Stimulated activated CD4-positive, alpha-beta T cell treated with anti-CD3 and anti-CD28 coated beads, Interleukin-12 subunit alpha, Interleukin-12 subunit beta, amount 100 ng/mL, for 24 hours (primary cell): Measurements from ENCODE around the gene ZNF567.
"Not testable (repeated sequence)": the region's sequence is repeated elsewhere in the genome, so short reads cannot be mapped to it uniquely, and the experiment has no call there.

Source experiments
- DNase-seq, 2 experiments: peaks; one replicate each; pipeline ENCODE4 v3.0.0-alpha.2; 2020; ENCODE audit warnings: low read depth in 2 of 2

Gene ZNF567

DNA sequence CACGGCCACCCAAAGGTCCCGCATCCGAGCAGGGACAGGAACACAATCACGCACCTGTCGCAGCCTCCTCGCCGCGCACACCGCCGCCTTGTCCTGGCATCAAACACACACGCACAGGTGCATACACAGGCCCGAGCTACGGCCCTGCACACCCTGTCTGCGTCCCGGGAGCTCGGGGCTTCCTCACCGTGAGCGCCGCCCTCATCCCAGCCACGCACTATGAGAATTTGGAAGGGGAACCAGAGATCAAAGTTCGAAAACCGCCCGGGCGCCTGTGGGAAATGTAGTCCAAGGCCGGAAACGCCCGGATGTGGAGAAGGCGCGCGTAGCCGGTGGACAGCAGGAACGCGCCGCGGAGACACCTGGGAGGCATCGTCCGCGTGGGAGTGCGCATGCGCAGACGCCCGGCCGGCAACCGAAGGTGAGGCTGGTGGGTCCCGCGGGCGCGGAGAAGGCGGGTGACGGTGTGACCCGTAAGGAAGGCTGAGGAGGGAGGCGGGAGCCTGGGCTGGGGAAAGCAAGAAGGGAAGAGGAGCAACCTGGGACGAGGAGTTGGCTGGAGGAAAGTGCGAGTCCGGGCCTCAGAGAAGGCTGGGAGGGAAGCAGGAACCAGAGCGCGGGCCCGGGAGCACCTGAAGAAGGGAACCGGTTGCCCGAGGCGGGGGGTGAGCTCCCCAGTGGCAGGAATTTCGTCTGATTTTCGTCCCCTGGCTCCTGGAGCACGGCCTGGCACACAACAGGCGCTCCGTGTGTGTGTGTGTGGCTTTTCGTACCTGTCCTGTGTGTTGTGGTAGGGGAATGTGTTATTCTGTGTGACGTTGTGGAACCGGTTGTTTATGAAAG is at the start of gene ZNF567:
TSS of gene ZNF567 (plus strand) at position 399 of the 843 bp plus-strand sequence. CDS start 7,256 bp downstream, outside the sequence.
- DNase-seq = peak; percentile 96 to 98

DNA sequence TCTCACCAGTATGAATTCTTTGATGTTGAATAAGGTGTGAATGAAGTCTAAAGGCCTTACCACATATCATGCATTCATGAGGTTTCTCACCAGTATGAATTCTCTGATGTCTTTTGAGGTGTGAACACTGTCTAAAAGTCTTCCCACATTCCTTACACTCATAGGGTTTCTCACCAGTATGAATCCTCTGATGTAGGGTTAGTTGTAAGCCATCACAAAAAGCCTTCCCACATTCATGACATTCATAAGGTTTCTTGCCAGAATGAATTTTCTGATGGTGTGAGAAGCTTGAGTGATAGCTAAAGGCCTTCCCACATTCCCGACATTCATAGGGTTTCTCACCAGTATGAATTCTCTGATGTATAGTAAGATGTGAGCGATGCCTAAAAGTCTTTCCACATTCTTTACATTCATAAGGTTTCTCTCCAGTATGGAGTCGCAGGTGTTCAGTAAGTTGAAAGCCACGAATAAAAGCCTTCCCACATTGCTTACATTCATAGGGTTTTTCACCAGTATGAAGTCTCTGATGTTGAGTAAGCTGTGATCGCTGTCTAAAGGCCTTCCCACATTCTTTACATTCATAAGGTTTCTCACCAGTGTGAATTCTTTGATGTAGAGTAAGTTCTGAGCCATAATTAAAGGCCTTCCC is 48.4 kb upstream of the ZNF567 start:
- no peak for DNase-seq

DNA sequence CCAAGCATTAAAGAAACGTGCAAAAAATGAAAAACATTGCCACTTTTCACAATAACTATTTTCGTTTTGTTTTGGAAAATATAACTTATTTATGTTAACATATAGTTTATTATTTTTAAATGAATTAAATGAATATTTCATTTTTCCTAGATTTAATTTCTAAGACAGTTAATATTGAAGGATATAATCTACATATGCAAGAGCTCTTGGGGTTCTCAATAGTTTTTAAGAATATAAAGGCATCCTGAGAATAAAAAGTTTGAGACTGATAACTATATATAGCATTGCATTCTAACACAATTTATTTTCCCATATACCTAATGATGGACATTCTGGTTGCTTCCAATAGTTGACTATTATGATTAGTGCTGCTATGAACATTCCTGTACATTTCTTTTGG is 40.7 kb upstream of the ZNF567 start:
- DNase-seq = no peak

DNA sequence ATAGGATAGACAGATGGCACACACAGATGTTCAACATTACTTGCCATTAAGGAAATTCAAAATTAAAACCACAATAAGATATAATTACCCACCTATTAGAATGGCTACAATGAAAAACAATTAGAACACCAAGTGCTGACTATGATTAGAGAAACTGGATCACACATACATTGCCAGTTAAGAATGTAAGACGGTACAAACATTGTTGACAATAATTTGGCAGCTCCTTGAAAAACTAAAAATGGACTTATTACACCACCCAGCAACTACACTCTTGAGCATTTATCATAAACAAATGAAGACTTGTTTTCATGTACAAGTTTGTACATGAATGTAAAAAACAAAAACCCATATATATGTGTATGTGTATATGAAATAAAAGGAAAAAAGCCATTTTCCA is 34.5 kb upstream of the ZNF567 start:
- DNase-seq = no peak

DNA sequence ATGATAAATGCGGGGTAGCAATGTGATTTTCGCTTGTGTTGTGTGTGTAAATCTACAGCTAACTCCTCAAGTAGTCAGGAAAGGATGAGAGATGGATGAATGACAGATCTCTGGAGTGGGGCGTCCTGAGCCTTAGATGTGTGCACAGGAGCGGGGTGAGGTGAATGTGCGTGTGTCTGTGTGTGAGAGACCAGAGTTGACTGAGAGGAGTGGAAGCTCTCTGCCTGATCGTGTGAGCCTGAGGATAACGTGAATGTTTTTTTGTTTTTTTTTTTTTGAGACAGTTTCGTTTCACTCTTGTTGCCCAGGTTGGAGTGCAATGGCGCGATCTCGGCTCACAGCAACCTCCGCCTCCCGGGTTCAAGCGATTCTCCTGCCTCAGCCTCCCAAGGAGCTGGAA is 21.6 kb upstream of the ZNF567 start:
- DNase-seq = no peak

DNA sequence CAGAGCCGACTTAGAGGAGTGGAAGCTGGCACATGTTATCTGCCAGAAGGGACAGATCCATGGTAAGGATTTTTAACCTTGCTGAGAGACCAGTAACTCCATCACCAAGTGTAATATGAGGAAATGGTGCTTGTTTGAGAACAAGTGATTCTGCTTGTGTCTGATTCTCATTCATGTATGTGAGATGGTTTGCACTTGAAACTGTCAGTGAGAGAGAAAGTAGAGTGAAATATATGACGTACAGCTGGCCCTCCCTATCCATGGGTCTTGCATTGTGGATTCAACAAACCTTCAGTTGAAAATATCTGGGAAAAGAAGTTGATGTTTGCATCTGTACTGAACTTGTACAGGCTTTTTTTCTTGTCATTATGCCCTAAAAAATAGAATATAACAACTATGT is 18.8 kb upstream of the ZNF567 start:
- DNase-seq = no peak

DNA sequence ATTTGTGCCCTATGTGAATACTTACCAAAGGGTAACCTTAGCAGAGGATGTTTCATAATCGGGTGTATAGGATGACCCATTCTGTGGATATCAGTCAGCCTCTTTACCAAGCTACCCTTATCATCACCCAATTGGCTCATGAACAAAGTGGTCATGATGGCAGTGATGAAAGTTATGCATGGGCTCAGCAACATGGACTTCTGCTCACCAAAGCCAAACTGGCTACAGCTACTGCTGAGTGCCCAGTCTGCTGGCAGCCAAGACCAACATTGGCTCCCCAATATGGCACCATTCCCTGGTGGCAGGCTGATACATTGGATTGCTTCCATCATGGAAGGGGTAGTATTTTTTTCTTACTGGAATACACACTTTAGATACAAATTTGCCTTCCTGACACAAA is 15.0 kb upstream of the ZNF567 start:
- no peak for DNase-seq

DNA sequence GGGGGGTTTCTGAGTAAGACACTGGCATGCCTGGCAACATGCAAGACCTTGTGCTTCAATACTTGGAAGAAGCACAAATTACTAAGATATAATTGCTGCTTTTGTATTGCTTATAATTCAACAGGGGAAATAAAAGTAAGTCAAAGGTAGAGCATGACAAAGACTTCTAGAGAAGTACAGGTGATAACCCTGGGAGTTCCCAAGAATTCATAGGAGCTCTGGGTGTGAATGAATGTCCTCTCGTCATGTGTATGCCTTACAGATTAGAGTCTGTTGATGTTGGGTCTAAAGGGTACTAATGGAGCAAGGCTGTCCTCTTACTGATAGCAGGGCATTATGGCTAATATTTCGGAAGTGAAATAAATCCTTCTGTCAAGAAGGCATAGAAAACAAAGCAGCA is 13.2 kb upstream of the ZNF567 start:
- DNase-seq = no peak

DNA sequence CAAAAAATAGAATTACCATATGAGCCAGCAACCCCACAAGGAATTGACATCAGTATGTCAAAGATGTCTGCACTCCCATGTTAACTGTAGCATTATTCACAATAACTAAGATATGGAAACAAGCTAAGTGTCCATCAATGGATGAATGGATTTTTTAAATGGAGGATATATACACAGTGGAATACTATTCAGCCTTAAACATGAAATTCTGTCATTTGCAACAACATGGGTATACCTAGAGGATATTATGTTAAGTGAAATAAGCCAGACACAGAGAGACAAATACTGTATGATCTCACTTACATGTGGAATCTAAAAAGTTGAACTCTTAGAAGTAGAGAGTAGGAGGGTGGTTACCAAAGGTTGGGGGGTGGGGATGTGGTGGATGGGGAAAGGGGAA is 8.0 kb upstream of the ZNF567 start:
- no peak for DNase-seq

DNA sequence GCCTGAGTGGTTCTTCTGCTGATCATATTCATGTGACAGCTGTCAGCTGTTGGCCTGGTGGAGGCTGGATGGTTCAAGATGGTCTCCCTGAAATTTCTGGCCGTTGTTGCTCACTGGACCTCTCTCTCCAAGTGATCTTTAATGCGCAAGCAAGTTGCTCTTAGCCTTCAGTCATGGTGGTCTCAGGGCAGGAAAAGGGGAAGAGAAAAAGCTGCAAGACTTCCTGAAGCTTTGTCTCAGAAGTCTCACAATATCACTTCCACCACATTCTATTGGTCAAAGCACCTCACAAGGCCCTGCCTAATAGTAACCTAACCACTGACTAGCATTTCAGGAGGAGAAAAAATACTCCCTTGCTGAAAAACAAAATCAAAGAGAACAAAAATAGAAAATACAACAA is 1.6 kb upstream of the ZNF567 start:
- DNase-seq = no peak

DNA sequence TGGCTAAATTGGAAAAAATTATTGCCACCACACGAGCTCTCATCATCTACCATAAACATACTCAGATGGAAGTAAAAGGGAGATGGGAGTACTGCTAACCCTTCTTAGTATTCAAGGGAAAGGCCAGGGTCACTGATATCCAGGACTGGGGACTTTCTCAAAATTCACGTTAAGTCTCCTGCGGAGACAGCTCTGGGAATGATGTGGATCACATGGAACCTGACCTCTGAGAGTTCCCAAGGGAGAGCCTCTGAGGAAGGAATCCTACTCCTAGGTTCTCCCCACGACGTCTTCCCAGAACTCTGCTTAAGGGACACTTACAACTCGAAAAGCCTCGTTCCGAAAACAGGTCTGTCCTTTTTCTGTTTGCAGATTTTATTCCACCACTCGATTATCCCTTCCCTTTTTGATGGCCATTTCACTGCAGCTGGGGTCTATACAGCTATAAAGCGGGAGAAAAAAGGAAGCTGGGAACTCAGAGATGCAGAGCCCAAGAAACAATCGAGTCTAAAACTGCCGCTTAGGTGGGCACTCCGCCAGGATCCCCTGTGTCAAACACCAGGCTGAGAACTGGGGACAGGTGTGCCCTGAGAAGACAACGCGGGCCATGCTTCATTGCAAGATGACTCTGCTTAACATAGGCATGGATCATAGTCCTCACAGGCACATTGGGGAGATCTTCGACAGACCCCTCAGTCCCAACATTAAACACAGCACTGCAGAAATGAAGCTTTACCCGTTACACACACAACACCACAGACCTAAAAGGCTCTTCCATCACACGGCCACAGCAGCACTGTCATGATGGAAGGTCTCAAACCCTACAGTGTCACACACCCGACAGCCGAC is 823 bp upstream of the ZNF567 start:
- DNase-seq = no peak

DNA sequence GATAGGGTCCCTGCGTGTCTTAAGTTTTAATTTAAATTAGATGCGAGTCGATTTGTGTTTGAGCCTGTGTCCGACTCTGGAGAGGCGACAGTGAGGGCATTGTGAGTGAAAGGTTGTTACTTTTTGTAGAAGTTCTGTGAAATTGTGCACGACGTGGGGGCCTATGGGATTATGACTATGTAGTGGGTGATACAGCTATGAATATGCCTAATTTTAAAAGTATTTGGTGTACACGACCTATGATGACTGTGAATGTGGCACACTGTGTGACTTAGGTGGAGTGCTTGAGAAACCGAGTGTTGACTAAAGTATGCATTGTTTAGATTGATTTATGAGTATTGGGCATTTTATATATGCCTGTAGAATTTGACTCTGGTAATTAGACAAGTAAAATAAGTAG is 646 bp downstream of the ZNF567 start:
- no peak for DNase-seq

DNA sequence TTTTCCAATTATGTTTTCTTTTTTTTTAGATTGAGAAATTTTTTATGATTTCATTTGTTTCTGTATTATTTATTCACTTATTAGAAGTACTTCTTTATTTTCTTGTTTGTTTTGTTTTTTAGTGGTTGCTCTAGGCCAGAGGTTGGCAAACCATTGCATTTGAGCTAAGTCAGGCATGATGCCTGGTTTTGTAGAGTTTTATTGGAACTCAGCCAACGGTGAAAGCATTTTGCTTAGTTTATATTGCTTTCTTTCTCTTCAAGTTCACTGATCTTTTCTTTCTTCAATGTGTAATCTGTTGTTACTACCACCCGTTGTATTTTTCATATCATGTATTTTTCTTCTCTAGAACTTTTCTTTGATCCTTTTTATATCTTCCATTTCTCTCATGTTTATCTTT is 19.7 kb downstream of the ZNF567 start:
- no peak for DNase-seq

DNA sequence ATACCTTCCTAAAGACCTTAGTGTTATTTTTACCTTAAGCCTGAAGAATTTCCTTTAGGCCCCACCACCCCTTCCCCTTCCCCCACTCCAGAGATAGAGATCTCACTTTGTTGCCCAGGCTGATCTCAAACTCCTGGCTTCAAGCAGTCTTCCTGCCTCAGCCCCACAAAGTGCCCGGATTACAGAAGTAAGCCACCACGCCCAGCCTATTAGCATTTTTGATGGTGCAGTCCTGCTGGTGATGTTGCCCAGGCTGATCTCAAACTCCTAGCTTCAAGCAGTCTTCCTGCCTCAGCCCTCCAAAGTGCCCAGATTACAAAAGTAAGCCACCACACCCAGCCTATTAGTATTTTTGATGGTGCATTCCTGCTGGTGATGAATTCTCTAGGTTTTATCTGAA is 22.0 kb downstream of the ZNF567 start:
- no peak for DNase-seq

DNA sequence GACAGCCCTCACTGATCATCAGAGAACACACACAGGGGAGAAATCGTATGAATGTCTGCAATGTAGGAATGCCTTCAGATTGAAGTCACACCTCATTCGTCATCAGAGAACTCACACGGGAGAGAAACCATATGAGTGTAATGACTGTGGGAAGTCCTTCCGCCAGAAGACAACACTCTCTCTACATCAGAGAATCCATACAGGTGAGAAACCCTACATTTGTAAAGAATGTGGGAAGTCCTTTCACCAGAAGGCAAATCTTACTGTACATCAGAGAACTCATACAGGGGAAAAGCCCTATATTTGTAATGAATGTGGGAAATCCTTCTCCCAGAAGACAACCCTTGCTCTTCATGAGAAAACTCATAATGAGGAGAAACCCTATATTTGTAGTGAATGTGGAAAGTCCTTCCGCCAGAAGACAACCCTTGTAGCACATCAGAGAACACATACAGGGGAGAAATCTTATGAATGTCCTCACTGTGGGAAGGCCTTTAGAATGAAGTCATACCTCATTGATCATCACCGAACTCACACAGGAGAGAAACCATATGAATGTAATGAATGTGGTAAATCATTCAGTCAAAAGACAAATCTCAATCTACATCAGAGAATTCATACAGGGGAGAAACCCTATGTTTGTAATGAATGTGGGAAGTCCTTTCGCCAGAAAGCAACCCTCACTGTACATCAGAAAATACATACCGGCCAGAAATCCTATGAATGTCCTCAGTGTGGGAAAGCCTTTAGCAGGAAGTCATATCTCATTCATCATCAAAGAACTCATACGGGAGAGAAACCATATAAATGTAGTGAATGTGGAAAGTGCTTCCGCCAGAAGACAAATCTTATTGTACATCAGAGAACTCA is 32.5 kb downstream of the ZNF567 start:
- no peak for DNase-seq

DNA sequence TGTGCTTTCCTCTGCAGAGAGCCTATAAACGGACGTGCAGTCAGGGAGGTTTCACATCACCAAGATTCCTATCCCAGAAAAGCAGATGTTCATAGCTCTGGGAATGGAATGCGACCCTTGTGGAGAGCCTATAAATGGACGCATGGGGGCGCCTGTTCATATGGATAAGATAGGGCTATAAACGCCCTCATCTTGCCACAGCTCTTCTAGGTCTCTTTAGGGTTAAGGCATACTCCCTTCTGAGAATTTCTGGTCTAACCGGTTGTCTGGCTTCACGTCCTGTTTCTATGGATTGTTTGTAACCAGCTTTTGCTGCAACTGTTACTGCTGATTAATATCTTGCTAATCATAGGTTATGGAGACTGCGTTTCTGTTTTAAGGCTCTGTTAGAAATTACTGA is 48.8 kb downstream of the ZNF567 start:
- DNase-seq = not testable (repeated sequence)

DNA sequence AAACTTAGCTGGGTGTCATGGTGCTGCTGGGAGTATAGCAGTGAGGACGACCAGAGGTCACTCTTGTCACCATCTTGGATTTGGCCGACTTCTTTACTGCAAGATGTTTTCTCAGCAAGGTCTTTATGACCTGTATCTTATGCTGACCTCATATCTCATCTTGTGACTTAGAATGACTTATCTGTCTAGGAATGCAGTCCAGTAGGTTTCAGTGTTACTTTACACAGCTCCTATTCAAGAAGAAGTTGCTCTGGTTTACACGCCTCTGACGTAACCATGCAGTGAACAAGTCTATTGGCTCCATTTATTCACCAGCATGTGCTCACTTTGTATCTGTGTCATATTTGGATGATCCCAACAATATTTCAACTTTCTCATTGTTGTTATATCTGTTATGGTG is 58.5 kb downstream of the ZNF567 start:
- DNase-seq = no peak

DNA sequence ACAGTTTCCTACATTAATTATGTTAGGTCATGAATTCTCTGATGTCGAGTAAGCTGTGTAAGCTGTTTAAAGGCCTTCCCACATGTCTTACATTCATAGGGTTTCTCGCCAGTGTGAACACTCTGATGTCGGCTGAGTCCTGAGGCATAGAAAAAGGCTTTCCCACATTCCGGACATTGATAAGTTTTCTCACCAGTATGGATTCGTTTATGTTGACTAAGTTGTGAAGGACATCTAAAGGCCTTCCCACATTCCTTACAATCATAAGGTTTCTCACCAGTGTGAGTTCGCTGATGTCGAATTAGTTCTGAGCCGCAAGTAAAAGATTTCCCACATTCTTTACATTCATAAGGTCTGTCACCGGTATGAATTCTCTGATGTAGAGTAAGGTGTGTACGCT is 60.3 kb downstream of the ZNF567 start:
- DNase-seq = no peak

DNA sequence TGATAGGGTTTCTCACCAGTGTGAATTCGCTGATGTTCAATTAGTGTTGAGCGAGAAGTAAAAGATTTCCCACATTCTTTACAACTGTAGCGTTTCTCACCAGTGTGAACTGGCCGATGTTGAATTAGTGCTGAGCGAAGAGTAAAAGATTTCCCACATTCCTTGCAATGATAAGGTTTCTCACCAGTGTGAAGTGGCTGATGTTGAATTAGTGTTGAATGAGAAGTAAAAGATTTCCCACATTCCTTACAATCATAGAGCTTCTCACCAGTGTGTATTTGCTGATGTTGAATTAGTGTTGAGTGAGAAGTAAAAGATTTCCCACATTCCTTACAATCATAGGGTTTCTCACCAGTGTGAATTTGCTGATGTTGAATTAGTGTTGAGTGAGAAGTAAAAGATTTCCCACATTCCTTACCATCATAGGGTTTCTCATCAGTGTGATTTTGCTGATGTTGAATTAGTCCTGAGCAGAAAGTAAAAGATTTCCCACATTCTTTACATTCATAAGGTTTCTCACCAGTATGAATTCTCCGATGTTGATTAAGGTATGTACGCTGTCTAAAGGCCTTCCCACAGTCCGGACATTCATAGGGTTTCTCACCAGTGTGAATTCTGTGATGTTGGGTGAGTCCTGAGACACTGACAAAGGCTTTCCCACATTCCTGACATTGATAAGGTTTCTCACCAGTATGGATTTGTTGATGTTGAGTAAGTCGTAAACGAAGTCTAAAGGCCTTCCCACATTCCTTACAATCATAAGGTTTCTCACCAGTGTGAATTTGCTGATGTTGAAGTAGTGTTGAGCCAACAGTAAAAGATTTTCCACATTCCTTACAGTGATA is 61.2 kb downstream of the ZNF567 start:
- DNase-seq = no peak

DNA sequence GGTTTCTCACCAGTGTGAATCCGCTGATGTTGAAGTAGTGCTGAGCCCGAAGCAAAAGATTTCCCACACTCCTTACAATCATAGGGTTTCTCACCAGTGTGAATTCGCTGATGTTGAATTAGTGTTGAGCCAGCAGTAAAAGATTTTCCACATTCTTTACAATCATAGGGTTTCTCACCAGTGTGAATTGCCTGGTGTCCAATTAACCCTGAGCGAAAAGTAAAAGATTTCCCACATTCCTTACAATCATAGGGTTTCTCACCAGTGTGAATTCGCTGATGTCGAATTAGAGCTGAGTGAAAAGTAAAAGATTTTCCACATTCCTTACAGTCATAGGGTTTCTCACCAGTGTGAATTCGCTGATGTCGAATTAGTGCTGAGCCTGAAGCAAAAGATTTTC is 62.2 kb downstream of the ZNF567 start:
- DNase-seq = not testable (repeated sequence)
